ENCODE data around the gene G0S2. TPM values are rescaled to one million over a fixed set of nuclear protein-coding genes. Genes with fewer than 3 reads are reported as not detected.
A peak's percentile ranks its signal among the peaks of the same experiment; 100 is the strongest.

The G0S2 gene
- polyA plus RNA-seq, 2 of the 4 experiments (the other 2 are of a cell fraction) = 1.1 to 3.0 TPM

DNA sequence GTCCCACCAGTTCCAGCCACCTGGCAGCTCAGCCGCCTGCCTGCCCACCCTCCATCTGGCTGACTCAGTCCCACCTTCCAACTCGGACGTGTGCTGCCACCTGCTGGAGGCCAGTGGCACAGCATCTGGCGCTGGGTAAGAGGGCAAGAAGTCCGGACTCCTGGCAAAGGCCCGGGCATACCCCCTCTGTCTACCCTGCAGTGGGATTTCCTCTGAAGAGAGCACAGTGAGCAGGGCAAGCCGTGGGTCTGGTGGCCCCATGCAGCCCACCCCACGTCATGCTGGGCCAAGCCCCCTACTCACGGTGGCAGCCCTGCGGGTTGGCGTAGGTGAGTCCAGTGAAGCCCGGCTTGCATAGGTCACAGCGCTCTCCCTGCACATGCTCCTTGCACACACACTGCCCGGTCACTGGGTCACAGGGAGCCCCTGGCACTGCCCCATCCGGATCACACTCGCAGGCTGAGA lies 47.4 kb upstream of the G0S2 start:
- FAIRE-seq = no peak

DNA sequence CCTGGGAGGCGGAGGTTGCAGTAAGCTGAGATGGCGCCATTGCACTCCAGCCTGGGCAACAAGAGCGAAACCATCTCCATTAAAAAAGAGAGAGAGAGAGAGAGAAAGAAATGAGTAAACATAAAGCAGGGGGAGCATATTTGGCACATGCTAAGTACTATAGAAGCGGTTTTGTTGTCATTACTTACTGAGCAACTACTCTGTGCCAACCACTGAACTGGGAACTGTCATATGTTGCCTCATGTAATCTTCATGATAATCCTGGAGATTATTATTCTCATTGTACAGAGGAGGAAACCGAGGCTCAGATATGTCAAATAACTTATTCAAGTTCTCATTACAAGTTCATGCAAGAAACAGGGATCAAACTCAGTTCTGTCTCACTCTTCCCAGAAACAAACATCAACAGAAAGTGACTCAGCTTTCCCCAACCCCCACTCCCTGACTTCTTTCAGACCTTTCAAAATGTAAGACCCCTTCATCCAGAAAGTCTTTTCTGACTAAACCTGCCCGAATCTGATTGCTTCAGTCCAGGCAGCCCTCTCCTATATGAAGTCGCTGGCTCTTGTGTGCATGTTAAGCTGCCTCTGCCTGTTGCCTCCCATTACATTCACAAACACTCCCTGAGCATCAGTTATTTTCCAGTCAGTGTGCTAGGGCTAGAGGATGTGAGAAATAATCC lies 46.5 kb upstream of the G0S2 start:
- no peak overlapping the region for H3K4me2 ChIP-seq
- no peaks in the 10 kb centered on the region for H3K9me3 ChIP-seq
- no peak for DNase-seq (ENCODE audit: low read depth in 1 of 2, low spot score in 1 of 2)
- FAIRE-seq = no peak
- ChIA-PET CTCF (interaction anchor here (1.1 to 4.1 kb wide), 16 partner anchors 9 to 64 kb away, joined by 3 to 37 read pairs (median 8); partner anchors contain the start of gene LAMB3), POLR2A (no interaction called here)
- no peaks in the 10 kb centered on the region for H3K4me1 ChIP-seq
- TF ChIP-seq HDAC2 (IDR thresholded peaks at IDR 0.05) (no peak), FOSB (CRISPR knock-in tag; IDR thresholded peaks at IDR 0.05) (no peak), ZFP36 (IDR thresholded peaks at IDR 0.05; ENCODE audit: borderline replicate concordance, partially characterized antibody) (no peak), TP53 (CRISPR knock-in tag; IDR thresholded peaks at IDR 0.05) (no peak), KDM1A (IDR thresholded peaks at IDR 0.05; ENCODE audit: low read depth) (no peak), HEYL (CRISPR knock-in tag; IDR thresholded peaks at IDR 0.05) (no peak), HOXB5 (CRISPR knock-in tag; IDR thresholded peaks at IDR 0.05) (no peak), CHD2 (IDR thresholded peaks at IDR 0.05; ENCODE audit: low read length, partially characterized antibody) (no peak), CBX2 (IDR thresholded peaks at IDR 0.05; ENCODE audit: borderline replicate concordance, low read depth) (no peak), MAZ (IDR thresholded peaks at IDR 0.05; ENCODE audit: borderline replicate concordance, low read depth, low read length) (no peak), MYC (IDR thresholded peaks at IDR 0.05; ENCODE audit: borderline replicate concordance, low read length) (no peak), ESRRA (IDR thresholded peaks at IDR 0.05; ENCODE audit: borderline replicate concordance, low read length) (no peak), EHF (CRISPR knock-in tag; IDR thresholded peaks at IDR 0.05) (no peak)
- TF ChIP-seq, protein P1, sequence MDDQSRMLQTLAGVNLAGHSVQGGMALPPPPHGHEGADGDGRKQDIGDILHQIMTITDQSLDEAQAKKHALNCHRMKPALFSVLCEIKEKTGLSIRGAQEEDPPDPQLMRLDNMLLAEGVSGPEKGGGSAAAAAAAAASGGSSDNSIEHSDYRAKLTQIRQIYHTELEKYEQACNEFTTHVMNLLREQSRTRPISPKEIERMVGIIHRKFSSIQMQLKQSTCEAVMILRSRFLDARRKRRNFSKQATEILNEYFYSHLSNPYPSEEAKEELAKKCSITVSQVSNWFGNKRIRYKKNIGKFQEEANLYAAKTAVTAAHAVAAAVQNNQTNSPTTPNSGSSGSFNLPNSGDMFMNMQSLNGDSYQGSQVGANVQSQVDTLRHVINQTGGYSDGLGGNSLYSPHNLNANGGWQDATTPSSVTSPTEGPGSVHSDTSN (IDR thresholded peaks at IDR 0.05) = no peak
- TF ChIP-seq, protein P2, sequence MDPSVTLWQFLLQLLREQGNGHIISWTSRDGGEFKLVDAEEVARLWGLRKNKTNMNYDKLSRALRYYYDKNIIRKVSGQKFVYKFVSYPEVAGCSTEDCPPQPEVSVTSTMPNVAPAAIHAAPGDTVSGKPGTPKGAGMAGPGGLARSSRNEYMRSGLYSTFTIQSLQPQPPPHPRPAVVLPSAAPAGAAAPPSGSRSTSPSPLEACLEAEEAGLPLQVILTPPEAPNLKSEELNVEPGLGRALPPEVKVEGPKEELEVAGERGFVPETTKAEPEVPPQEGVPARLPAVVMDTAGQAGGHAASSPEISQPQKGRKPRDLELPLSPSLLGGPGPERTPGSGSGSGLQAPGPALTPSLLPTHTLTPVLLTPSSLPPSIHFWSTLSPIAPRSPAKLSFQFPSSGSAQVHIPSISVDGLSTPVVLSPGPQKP (IDR thresholded peaks at IDR 0.05; ENCODE audit: low read depth, low read length) = no peak
- TF ChIP-seq, protein P3, sequence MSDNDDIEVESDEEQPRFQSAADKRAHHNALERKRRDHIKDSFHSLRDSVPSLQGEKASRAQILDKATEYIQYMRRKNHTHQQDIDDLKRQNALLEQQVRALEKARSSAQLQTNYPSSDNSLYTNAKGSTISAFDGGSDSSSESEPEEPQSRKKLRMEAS (IDR thresholded peaks at IDR 0.05) = no peak
- TF ChIP-seq, protein P4, sequence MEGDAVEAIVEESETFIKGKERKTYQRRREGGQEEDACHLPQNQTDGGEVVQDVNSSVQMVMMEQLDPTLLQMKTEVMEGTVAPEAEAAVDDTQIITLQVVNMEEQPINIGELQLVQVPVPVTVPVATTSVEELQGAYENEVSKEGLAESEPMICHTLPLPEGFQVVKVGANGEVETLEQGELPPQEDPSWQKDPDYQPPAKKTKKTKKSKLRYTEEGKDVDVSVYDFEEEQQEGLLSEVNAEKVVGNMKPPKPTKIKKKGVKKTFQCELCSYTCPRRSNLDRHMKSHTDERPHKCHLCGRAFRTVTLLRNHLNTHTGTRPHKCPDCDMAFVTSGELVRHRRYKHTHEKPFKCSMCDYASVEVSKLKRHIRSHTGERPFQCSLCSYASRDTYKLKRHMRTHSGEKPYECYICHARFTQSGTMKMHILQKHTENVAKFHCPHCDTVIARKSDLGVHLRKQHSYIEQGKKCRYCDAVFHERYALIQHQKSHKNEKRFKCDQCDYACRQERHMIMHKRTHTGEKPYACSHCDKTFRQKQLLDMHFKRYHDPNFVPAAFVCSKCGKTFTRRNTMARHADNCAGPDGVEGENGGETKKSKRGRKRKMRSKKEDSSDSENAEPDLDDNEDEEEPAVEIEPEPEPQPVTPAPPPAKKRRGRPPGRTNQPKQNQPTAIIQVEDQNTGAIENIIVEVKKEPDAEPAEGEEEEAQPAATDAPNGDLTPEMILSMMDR (IDR thresholded peaks at IDR 0.05) = no peak
- TF ChIP-seq, protein P5, sequence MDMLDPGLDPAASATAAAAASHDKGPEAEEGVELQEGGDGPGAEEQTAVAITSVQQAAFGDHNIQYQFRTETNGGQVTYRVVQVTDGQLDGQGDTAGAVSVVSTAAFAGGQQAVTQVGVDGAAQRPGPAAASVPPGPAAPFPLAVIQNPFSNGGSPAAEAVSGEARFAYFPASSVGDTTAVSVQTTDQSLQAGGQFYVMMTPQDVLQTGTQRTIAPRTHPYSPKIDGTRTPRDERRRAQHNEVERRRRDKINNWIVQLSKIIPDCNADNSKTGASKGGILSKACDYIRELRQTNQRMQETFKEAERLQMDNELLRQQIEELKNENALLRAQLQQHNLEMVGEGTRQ (IDR thresholded peaks at IDR 0.05) = no peak
- ATAC-seq = no peak
- H3K27ac ChIP-seq = no peak overlapping the region
- H3K4me3 ChIP-seq = no peak overlapping the region
- 66% methylated on average over 7 of the region's 7 CpGs for WGBS (ENCODE audit: missing lambda C conversion rate)

More for the DNA sequence above, 47.4 kb upstream of the G0S2 start:
- Histone ChIP-seq H3K4me2 (no peak overlapping the region), H3K27ac (peak overlapping the region in 1 of 2 experiments; percentile 55; a peak in 3 of 6 replicates), H3K4me3 (no peak overlapping the region), H3K9me3 (no peaks in the 10 kb centered on the region), H3K4me1 (no peaks in the 10 kb centered on the region)
- CTCF ChIA-PET = interaction anchor here (0.6 to 3.8 kb wide), 39 partner anchors 10 to 109 kb away, joined by 3 to 31 read pairs (median 5); partner anchors contain the start of genes CAMK1G and LAMB3
- ATAC-seq (peak; percentile 84 to 97), DNase-seq (ENCODE audit: low read depth in 1 of 2, low spot score in 1 of 2) (peak; percentile 68 to 69)
- TF ChIP-seq FOSB (CRISPR knock-in tag; IDR thresholded peaks at IDR 0.05) (no peak), RAD21 (conservative IDR thresholded peaks at IDR 0.05 in 1 of 2, IDR thresholded peaks at IDR 0.05 in 1 of 2) (peak; percentile 80 to 89), SMC3 (IDR thresholded peaks at IDR 0.05) (peak; percentile 85), MAZ (IDR thresholded peaks at IDR 0.05; ENCODE audit: borderline replicate concordance, low read depth, low read length) (no peak), KDM1A (IDR thresholded peaks at IDR 0.05; ENCODE audit: low read depth) (no peak), FOSL2 (IDR thresholded peaks at IDR 0.05) (no peak), FOSL2 (CRISPR knock-in tag; IDR thresholded peaks at IDR 0.05) (peak; percentile 50; the same call in 1 of the 2 replicates), NR3C1 (IDR thresholded peaks at IDR 0.05) (no peak)
- TF ChIP-seq, protein P4 (IDR thresholded peaks at IDR 0.05) = peak; percentile 87
- TF ChIP-seq, protein P1 (IDR thresholded peaks at IDR 0.05) = no peak
- TF ChIP-seq, protein P3 (IDR thresholded peaks at IDR 0.05) = no peak
- TF ChIP-seq, protein P6, sequence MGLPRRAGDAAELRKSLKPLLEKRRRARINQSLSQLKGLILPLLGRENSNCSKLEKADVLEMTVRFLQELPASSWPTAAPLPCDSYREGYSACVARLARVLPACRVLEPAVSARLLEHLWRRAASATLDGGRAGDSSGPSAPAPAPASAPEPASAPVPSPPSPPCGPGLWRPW (IDR thresholded peaks at IDR 0.05) = no peak
- 47% methylated on average over 12 of the region's 16 CpGs for WGBS (ENCODE audit: missing lambda C conversion rate)
- POLR2A ChIA-PET = no interaction called here

Measured in A549 (cell line).